Stimulated activated CD8-positive, alpha-beta memory T cell treated with anti-CD3 and anti-CD28 coated beads, Interleukin-7, amount 100 ng/mL, for 48 hours (primary cell): ENCODE measurements around the gene PRSS33.

Source experiments
- DNase-seq, 2 donors: peaks; one replicate each; pipeline ENCODE4 v3.0.0-alpha.2; 2020; ENCODE audit warnings: low read depth in 1 of 2; ENCODE audit errors: extremely low read depth in 1 of 2

Gene PRSS33

GRCh38 chr16:2744711-2745110, 42.6 kb downstream of the PRSS33 start:
- no peak for DNase-seq

- DNase-seq = no peak
Measured at GRCh38 chr16:2743007-2743810, 44.2 kb downstream of the PRSS33 start.

- no peak for DNase-seq
Measured at GRCh38 chr16:2742323-2743006, 44.9 kb downstream of the PRSS33 start.

DNA sequence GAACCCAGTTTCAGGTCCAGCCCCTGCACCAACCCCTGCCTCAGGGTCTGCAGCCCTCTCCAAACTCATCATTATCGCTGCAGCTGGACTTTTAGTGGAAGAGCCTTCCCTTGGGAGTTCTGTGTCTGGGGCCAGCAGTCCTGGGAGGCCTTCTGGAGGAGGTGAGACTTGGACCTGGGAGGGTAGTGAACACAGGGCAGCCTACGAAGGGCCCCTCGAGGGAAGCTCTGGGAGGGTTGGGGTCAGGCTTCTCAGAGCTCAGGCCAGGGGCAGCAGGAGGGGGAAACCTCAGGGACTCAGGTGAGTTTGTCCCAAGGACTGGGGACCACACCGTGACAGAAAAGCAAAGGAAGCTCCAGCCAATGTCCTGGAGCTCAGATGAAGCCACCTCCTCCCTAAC, 46.2 kb downstream of the PRSS33 start:
- DNase-seq = no peak

GRCh38 chr16:2740476-2740875, 46.9 kb downstream of the PRSS33 start:
- no peak for DNase-seq

GRCh38 chr16:2739625-2740430, 47.5 kb downstream of the PRSS33 start:
- no peak for DNase-seq

DNA sequence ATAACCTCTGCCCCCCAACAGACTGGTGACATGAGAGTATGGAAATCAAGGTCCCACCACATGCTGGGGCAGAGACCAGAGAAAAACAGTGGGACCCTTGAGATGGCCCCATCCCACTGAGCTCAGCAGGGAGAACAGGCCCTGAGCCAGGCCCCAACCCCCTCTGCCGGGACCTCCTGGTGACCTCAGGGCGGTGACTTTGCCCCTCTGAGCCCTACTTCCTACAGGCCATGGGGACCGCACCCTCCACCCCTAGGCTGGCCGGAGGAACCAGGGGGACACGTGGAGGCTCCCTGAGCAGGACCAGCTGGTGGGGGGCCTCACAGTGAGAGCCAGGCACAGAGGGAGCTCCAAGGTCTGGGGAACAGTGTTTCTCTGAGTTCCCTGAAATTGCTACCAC, 48.7 kb downstream of the PRSS33 start:
- DNase-seq = no peak

DNA sequence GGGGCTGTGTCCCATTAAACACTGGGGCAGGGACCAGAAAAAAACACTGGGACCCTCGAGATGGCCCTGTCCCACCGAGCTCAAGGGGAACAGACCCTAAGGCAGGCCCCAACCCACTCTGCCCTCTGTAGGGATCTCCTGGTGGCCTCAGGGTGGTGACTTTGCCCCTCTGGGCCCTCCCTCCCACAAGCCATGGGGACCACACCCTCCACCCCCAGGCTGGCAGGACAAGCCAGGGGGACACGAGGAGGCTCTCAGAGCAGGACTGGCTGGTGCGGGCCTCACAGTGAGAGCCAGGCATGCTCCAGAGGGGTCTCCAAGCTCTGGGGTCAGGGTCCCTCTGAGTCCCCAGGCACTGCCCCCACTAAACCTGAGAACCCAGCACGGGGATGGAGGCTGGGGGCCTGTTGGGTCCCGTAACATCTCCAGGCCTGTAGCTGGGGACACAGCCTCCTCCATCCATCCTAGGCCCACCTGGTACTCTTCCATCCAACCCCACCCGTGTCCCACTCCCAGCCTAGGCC, 49.4 kb downstream of the PRSS33 start:
- no peak for DNase-seq

- no peak for DNase-seq
Measured at GRCh38 chr16:2737238-2737605, 50.1 kb downstream of the PRSS33 start.

- no peak for DNase-seq
Measured at GRCh38 chr16:2736476-2737237, 50.7 kb downstream of the PRSS33 start.

- DNase-seq = no peak
Measured at GRCh38 chr16:2734844-2735515, 52.4 kb downstream of the PRSS33 start.
